Hepatocyte (in vitro differentiated cells): ENCODE measurements around the gene LIN54.
"Not testable (repeated sequence)": the region's sequence is repeated elsewhere in the genome, so short reads cannot be mapped to it uniquely, and the experiment has no call there.

ENCODE experiments used
- EZH2 ChIP-seq: fragments of 200-600 bp; sonication (generic); IDR thresholded peaks from 2 replicates; pipeline ENCODE4 v1.6.1; 2016; ENCODE audit warnings: antibody characterized with exemption, mild to moderate bottlenecking, borderline replicate concordance
- EZH2phosphoT487 ChIP-seq: fragments of 200-600 bp; sonication (generic); IDR thresholded peaks from one replicate; pipeline ENCODE4 v1.6.1; 2018; ENCODE audit warnings: antibody characterized with exemption, mild to moderate bottlenecking, low read depth, moderate library complexity; ENCODE audit not compliant: unreplicated experiment, severe bottlenecking
- TF ChIP-seq, protein P1 (sequence below): fragments of 200-600 bp; sonication (generic); IDR thresholded peaks from 2 replicates; pipeline ENCODE4 v1.5.1; 2016; ENCODE audit warnings: antibody characterized with exemption, mild to moderate bottlenecking; ENCODE audit not compliant: poor library complexity

DNA sequence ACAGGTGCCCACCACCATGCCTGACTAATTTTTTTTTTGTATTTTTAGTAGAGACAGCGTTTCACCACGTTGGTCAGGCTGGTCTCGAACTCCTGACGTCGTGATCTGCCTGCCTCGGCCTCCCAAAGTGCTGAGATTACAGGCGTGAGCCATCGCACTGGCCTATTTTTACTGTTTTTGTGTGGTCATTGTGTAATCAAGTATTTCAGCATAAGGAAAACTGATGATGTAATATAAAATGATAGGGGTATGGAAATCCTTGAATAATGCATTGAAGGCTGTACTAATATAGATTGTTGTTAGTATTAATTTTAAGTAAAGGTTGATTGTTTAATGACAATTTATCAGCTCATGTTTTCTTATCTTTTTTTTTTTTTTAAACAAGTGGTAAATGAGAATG, 38.2 kb upstream of the LIN54 start:
- TF ChIP-seq, protein P1, sequence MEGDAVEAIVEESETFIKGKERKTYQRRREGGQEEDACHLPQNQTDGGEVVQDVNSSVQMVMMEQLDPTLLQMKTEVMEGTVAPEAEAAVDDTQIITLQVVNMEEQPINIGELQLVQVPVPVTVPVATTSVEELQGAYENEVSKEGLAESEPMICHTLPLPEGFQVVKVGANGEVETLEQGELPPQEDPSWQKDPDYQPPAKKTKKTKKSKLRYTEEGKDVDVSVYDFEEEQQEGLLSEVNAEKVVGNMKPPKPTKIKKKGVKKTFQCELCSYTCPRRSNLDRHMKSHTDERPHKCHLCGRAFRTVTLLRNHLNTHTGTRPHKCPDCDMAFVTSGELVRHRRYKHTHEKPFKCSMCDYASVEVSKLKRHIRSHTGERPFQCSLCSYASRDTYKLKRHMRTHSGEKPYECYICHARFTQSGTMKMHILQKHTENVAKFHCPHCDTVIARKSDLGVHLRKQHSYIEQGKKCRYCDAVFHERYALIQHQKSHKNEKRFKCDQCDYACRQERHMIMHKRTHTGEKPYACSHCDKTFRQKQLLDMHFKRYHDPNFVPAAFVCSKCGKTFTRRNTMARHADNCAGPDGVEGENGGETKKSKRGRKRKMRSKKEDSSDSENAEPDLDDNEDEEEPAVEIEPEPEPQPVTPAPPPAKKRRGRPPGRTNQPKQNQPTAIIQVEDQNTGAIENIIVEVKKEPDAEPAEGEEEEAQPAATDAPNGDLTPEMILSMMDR: not testable (repeated sequence)
- not testable (repeated sequence) for TF ChIP-seq EZH2, EZH2phosphoT487
